Endodermal cell (in vitro differentiated cells): ENCODE measurements around the gene SEPTIN8. TPM values are rescaled to one million over a fixed set of nuclear protein-coding genes. Genes with fewer than 3 reads are reported as not detected.

Source experiments
- DNase-seq: peaks from one replicate; pipeline ENCODE4 v3.0.0-alpha.2; 2017
- H3K27ac ChIP-seq: 2 replicates; pipeline ENCODE4 v1.5.1; 2013; ENCODE audit warnings: mild to moderate bottlenecking, low read depth, low read length, moderate library complexity
- H3K27me3 ChIP-seq: 2 replicates; pipeline ENCODE4 v1.6.1; 2013; ENCODE audit warnings: mild to moderate bottlenecking, low read length, moderate library complexity; ENCODE audit not compliant: insufficient read depth, control insufficient read depth, poor library complexity, severe bottlenecking
- H3K36me3 ChIP-seq: 2 replicates; pipeline ENCODE4 v1.7.0; 2013; ENCODE audit warnings: mild to moderate bottlenecking, low read length, moderate library complexity; ENCODE audit not compliant: control insufficient read depth, insufficient read depth
- H3K4me1 ChIP-seq: one replicate; pipeline ENCODE4 v1.7.0; 2013; ENCODE audit warnings: low read length; ENCODE audit not compliant: control insufficient read depth, insufficient read depth
- H3K4me3 ChIP-seq: 2 replicates; pipeline ENCODE4 v1.5.1; 2013; ENCODE audit warnings: mild to moderate bottlenecking, low read length, moderate library complexity
- H3K9ac ChIP-seq: 2 replicates; pipeline ENCODE4 v1.6.1; 2013; ENCODE audit warnings: mild to moderate bottlenecking, low read length, moderate library complexity; ENCODE audit not compliant: poor library complexity, severe bottlenecking; ENCODE audit errors: extremely low read depth
- H3K9me3 ChIP-seq: 2 replicates; pipeline ENCODE4 v1.6.1; 2013; ENCODE audit warnings: mild to moderate bottlenecking, low read length, moderate library complexity; ENCODE audit not compliant: control insufficient read depth
- H3K27ac Mint-ChIP-seq: 2 replicates; pipeline ENCODE4 v1.8.0; 2020; ENCODE audit warnings: mixed read lengths
- H3K27me3 Mint-ChIP-seq: 2 replicates; pipeline ENCODE4 v1.8.0; 2021; ENCODE audit warnings: mild to moderate bottlenecking, mixed read lengths; ENCODE audit not compliant: insufficient read depth
- H3K36me3 Mint-ChIP-seq: 2 replicates; pipeline ENCODE4 v1.8.0; 2020; ENCODE audit warnings: low read depth, mixed read lengths
- H3K4me1 Mint-ChIP-seq: 2 replicates; pipeline ENCODE4 v1.8.0; 2020; ENCODE audit warnings: mixed read lengths
- H3K4me3 Mint-ChIP-seq: 2 replicates; pipeline ENCODE4 v1.8.0; 2020; ENCODE audit warnings: mild to moderate bottlenecking, moderate library complexity, mixed read lengths
- H3K9me3 Mint-ChIP-seq: 2 replicates; pipeline ENCODE4 v1.8.0; 2020; ENCODE audit warnings: mild to moderate bottlenecking, mixed read lengths
- CTCF ChIP-seq: fragments of 200-600 bp; sonication (generic); conservative IDR thresholded peaks from 2 replicates; pipeline ENCODE4 v1.5.0; 2021; ENCODE audit warnings: antibody characterized with exemption, mild to moderate bottlenecking
- WGBS, 2 experiments: methylation state at CpG; one replicate each; pipeline versions ENCODE4 v1.1.5 to v1.1.7; 2013; ENCODE audit warnings: missing lambda C conversion rate in 2 of 2, mixed read lengths in 1 of 2; ENCODE audit not compliant: insufficient coverage in 1 of 2, insufficient read length in 1 of 2; 5-methylcytosine and 5-hydroxymethylcytosine counted together
- total RNA-seq, 2 donors: library from RNA; stranded (reverse); fragmentation: NEBNext Ultra II Directional in 1 of 2; extraction: Animal tissue kit (Norgen Biotek cat#: 25700) in 1 of 2; gene quantifications; 2 replicates in 1 of 2; 3 replicates in 1 of 2; pipeline ENCODE4 v1.2.1, GENCODE V29; 2021

Gene SEPTIN8
- total RNA-seq, 2 donors from 2014 or later: 49.0 to 56.7 TPM

- WGBS, 2 experiments: 79 to 88% methylated on average over 7 to 8 of the region's 8 CpGs
- Histone ChIP-seq H3K9ac (peak overlapping the region; percentile 19), H3K27me3 (no peaks in the 10 kb centered on the region), H3K4me3 (no peak overlapping the region), H3K4me1 (peaks cover 6% of the 10 kb centered on the region), H3K36me3 (no peaks in the 10 kb centered on the region), H3K27ac (no peak overlapping the region), H3K9me3 (no peaks in the 10 kb centered on the region)
- H3K27me3 Mint-ChIP-seq: peaks cover 10% of the 10 kb centered on the region
- H3K9me3 Mint-ChIP-seq: no peaks in the 10 kb centered on the region
- H3K27ac Mint-ChIP-seq: peak overlapping the region; percentile 88
- peak; percentile 72 for DNase-seq
- peaks cover 9% of the 10 kb centered on the region for H3K4me1 Mint-ChIP-seq
- H3K4me3 Mint-ChIP-seq: no peak overlapping the region
- H3K36me3 Mint-ChIP-seq: no peaks in the 10 kb centered on the region
- TF ChIP-seq CTCF: no peak
Measured at GRCh38 chr5:132770476-132771159, 6.4 kb downstream of the SEPTIN8 start.

DNA sequence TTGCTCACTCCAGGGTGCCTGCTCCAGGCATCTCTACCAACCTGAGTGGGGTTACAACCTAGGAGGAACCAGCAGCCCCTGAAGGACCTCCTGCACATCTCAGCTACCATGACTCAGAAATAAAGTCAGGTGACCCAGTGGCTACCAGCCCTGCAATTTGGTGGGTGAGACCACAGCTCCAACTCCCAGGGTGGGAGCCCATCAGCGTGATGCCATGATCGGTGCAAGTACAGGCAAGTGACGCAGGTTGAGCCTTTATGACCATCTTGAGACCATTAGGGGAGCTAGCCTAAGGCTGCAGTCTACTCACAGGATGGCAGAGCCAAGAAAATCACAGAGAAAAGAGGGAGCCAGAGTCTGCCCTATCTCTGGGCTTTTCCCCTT lies 8.6 kb downstream of the SEPTIN8 start:
- WGBS, 2 experiments: 93 to 98% methylated on average over 3 of the region's 3 CpGs
- Mint-ChIP-seq H3K36me3 (peaks cover 8% of the 10 kb centered on the region), H3K4me1 (peaks cover 9% of the 10 kb centered on the region), H3K9me3 (no peaks in the 10 kb centered on the region), H3K27me3 (no peaks in the 10 kb centered on the region), H3K4me3 (no peak overlapping the region), H3K27ac (peak overlapping the region; percentile 7)
- H3K4me1 ChIP-seq: peaks cover 6% of the 10 kb centered on the region
- DNase-seq: no peak
- no peak overlapping the region for H3K27ac ChIP-seq
- H3K9me3 ChIP-seq: no peaks in the 10 kb centered on the region
- no peak overlapping the region for H3K4me3 ChIP-seq
- no peak for TF ChIP-seq CTCF
- no peak overlapping the region for H3K9ac ChIP-seq
- H3K27me3 ChIP-seq: no peaks in the 10 kb centered on the region
- peaks cover 14% of the 10 kb centered on the region for H3K36me3 ChIP-seq

- Histone ChIP-seq H3K27me3 (no peaks in the 10 kb centered on the region), H3K4me3 (no peak overlapping the region), H3K4me1 (peaks cover 6% of the 10 kb centered on the region), H3K27ac (no peak overlapping the region), H3K9ac (no peak overlapping the region), H3K36me3 (peaks cover 24% of the 10 kb centered on the region), H3K9me3 (no peaks in the 10 kb centered on the region)
- Mint-ChIP-seq H3K27me3 (no peaks in the 10 kb centered on the region), H3K36me3 (peaks cover 13% of the 10 kb centered on the region), H3K9me3 (no peaks in the 10 kb centered on the region), H3K4me1 (peaks cover 9% of the 10 kb centered on the region), H3K4me3 (no peak overlapping the region), H3K27ac (no peak overlapping the region)
- DNase-seq: no peak
- WGBS, 2 experiments: 90 to 95% methylated on average over 2 of the region's 2 CpGs
- no peak for TF ChIP-seq CTCF
Measured at GRCh38 chr5:132767150-132767549, 9.9 kb downstream of the SEPTIN8 start.
